Activated T-helper 17 cell treated with anti-CD3 and anti-CD28 coated beads, Interleukin-2, amount 50 U/mL, for 72 hours (primary cell): Measurements from ENCODE around the gene SNAI3. TPM values are rescaled to one million over a fixed set of nuclear protein-coding genes. Genes with fewer than 3 reads are reported as not detected.

ENCODE experiments used
- ATAC-seq: fragments of 150-1000 bp; cut with Tn5 transposase; replicated peaks from 2 replicates; pipeline ENCODE4 v1.10.0; 2021; ENCODE audit warnings: mild to moderate bottlenecking, moderate library complexity
- H3K27ac Mint-ChIP-seq: one replicate; pipeline ENCODE4 v1.8.0; 2022; ENCODE audit warnings: mixed read lengths
- H3K27me3 Mint-ChIP-seq: one replicate; pipeline ENCODE4 v1.8.0; 2022; ENCODE audit warnings: mixed read lengths
- H3K36me3 Mint-ChIP-seq: one replicate; pipeline ENCODE4 v1.8.0; 2022; ENCODE audit warnings: low read depth, mild to moderate bottlenecking, mixed read lengths
- H3K4me1 Mint-ChIP-seq: one replicate; pipeline ENCODE4 v1.8.0; 2022; ENCODE audit warnings: mixed read lengths
- H3K4me3 Mint-ChIP-seq: one replicate; pipeline ENCODE4 v1.8.0; 2022; ENCODE audit warnings: mild to moderate bottlenecking, mixed read lengths
- H3K9me3 Mint-ChIP-seq: one replicate; pipeline ENCODE4 v1.8.0; 2022; ENCODE audit warnings: mixed read lengths
- total RNA-seq, 2 donors: library from RNA; stranded (reverse); gene quantifications; one replicate each; pipeline ENCODE4 v1.2.3, GENCODE V29; 2022

Gene SNAI3
- total RNA-seq, 2 donors from 2014 or later = 5.9 to 6.7 TPM

GRCh38 chr16:88630433-88630832 lies 55.9 kb downstream of the SNAI3 start:
- Mint-ChIP-seq H3K36me3 (peaks cover 74% of the 10 kb centered on the region), H3K4me1 (no peaks in the 10 kb centered on the region), H3K9me3 (no peaks in the 10 kb centered on the region), H3K4me3 (no peak overlapping the region), H3K27me3 (no peaks in the 10 kb centered on the region), H3K27ac (no peak overlapping the region)
- no peak for ATAC-seq

- H3K36me3 Mint-ChIP-seq = peaks cover 80% of the 10 kb centered on the region
- no peaks in the 10 kb centered on the region for H3K27me3 Mint-ChIP-seq
- ATAC-seq = no peak
- no peaks in the 10 kb centered on the region for H3K9me3 Mint-ChIP-seq
- H3K4me1 Mint-ChIP-seq = no peaks in the 10 kb centered on the region
- no peak overlapping the region for H3K4me3 Mint-ChIP-seq
- H3K27ac Mint-ChIP-seq = no peak overlapping the region
Measured at GRCh38 chr16:88629835-88630234, 56.5 kb downstream of the SNAI3 start.

GRCh38 chr16:88628512-88628974 lies 57.8 kb downstream of the SNAI3 start:
- H3K4me1 Mint-ChIP-seq = no peaks in the 10 kb centered on the region
- no peak for ATAC-seq
- H3K36me3 Mint-ChIP-seq = peaks cover 92% of the 10 kb centered on the region
- no peak overlapping the region for H3K4me3 Mint-ChIP-seq
- no peak overlapping the region for H3K27ac Mint-ChIP-seq
- no peaks in the 10 kb centered on the region for H3K27me3 Mint-ChIP-seq
- H3K9me3 Mint-ChIP-seq = no peaks in the 10 kb centered on the region

Other genes starting within 250 kb of the SNAI3 start
- 10 to 100 TPM; 12.2 to 22.1 TPM for gene ZFPM1, start 233.2 kb downstream of the SNAI3 start, total RNA-seq
- gene ZC3H18, start 116.1 kb downstream of the SNAI3 start, total RNA-seq = 100 to 1,000 TPM; 103 TPM
- gene IL17C, start 47.9 kb downstream of the SNAI3 start, total RNA-seq = under 1 TPM; 0.42 to 0.56 TPM
- 100 to 1,000 TPM; 242 to 290 TPM for gene CYBA, start 35.5 kb downstream of the SNAI3 start, total RNA-seq
- gene MVD, start 23.4 kb downstream of the SNAI3 start, total RNA-seq = 10 to 100 TPM; 84.3 to 93.2 TPM
- gene RNF166, start 19.9 kb upstream of the SNAI3 start, total RNA-seq = 100 to 1,000 TPM in 1 of 2 donors, 10 to 100 TPM in 1; 57.1 to 119 TPM
- 10 to 100 TPM; 19.8 to 31.8 TPM for gene CTU2, start 20.0 kb upstream of the SNAI3 start, total RNA-seq
- 100 to 1,000 TPM; 197 to 326 TPM for gene PIEZO1, start 98.7 kb upstream of the SNAI3 start, total RNA-seq
- 100 to 1,000 TPM in 1 of 2 donors, 10 to 100 TPM in 1; 96.6 to 141 TPM for gene CDT1, start 117.3 kb upstream of the SNAI3 start, total RNA-seq
- 100 to 1,000 TPM; 132 to 139 TPM for gene APRT, start 125.4 kb upstream of the SNAI3 start, total RNA-seq
- 10 to 100 TPM; 37.6 to 73.0 TPM for gene GALNS, start 170.4 kb upstream of the SNAI3 start, total RNA-seq
- gene TRAPPC2L, start 170.6 kb upstream of the SNAI3 start, total RNA-seq = 10 to 100 TPM; 51.1 to 73.9 TPM
- gene PABPN1L, start 180.2 kb upstream of the SNAI3 start, total RNA-seq = not detected